HFF-Myc (cell line): ENCODE measurements around the gene SPATA45.
"Not testable (repeated sequence)": the region's sequence is repeated elsewhere in the genome, so short reads cannot be mapped to it uniquely, and the experiment has no call there.

ENCODE experiments used
- DNase-seq: peaks from one replicate; pipeline ENCODE4 v3.0.0-alpha.2; 2011; ENCODE audit warnings: low read depth; ENCODE audit errors: extremely low read depth
- H3K4me3 ChIP-seq: replicated peaks from 2 replicates; pipeline ENCODE4 v1.5.1; 2011; ENCODE audit warnings: low read depth, mild to moderate bottlenecking, control low read depth, low read length
- CTCF ChIP-seq: IDR thresholded peaks from 2 replicates; pipeline ENCODE4 v1.5.1; 2012; ENCODE audit warnings: mild to moderate bottlenecking, low read depth, low read length, control low read depth; ENCODE audit errors: missing control alignments

The SPATA45 gene

GRCh38 chr1:212856755-212857154, 9.3 kb upstream of the SPATA45 start:
- peak overlapping the region; percentile 89 for H3K4me3 ChIP-seq
- no peak for DNase-seq
- TF ChIP-seq CTCF, result no peak

- TF ChIP-seq CTCF, result no peak
- no peak overlapping the region for H3K4me3 ChIP-seq
- no peak for DNase-seq
These were observed 6.2 kb upstream of the SPATA45 start for GRCh38 chr1:212853658-212854057.

GRCh38 chr1:212852105-212852688, 4.7 kb upstream of the SPATA45 start:
- H3K4me3 ChIP-seq, result no peak overlapping the region
- TF ChIP-seq CTCF, result no peak
- DNase-seq, result no peak

GRCh38 chr1:212844521-212844920, 2.9 kb downstream of the SPATA45 start:
- not testable (repeated sequence) for H3K4me3 ChIP-seq, DNase-seq

- no peak for DNase-seq
- no peak overlapping the region for H3K4me3 ChIP-seq
- no peak for TF ChIP-seq CTCF
These were observed 9.3 kb downstream of the SPATA45 start for GRCh38 chr1:212838145-212838544.

- not testable (repeated sequence) for H3K4me3 ChIP-seq
These were observed 13.9 kb downstream of the SPATA45 start for GRCh38 chr1:212833211-212834207.

GRCh38 chr1:212828395-212828794, 19.1 kb downstream of the SPATA45 start:
- no peak for TF ChIP-seq CTCF
- no peak for DNase-seq
- no peak overlapping the region for H3K4me3 ChIP-seq

More at GRCh38 chr1:212833211-212834207, 13.9 kb downstream of the SPATA45 start:
- not testable (repeated sequence) for DNase-seq
